Transverse colon (tissue), 4 donors: ENCODE data around the gene TBPL2. TPM values are rescaled to one million over a fixed set of nuclear protein-coding genes. Genes with fewer than 3 reads are reported as not detected.
A peak's percentile ranks its signal among the peaks of the same experiment; 100 is the strongest.
"Not testable (repeated sequence)": the region's sequence is repeated elsewhere in the genome, so short reads cannot be mapped to it uniquely, and the experiment has no call there.

ENCODE experiments used
- DNase-seq: peaks from one replicate; pipeline ENCODE4 v3.0.0-alpha.2; 2019
- H3K27ac ChIP-seq, 4 donors: fragments of 200-600 bp; sonication (generic); 2 replicates each; pipeline ENCODE4 v1.5.1; 2016 to 2018; ENCODE audit warnings: inconsistent platforms in 4 of 4
- H3K27me3 ChIP-seq: fragments of 200-600 bp; sonication (generic); 2 replicates; pipeline ENCODE4 v1.5.1; 2017; ENCODE audit warnings: inconsistent platforms
- H3K36me3 ChIP-seq, 4 donors: fragments of 200-600 bp; sonication (generic); 2 replicates each; pipeline ENCODE4 v1.5.1; 2017 to 2019; ENCODE audit warnings: inconsistent platforms in 4 of 4
- H3K4me1 ChIP-seq, 4 donors: fragments of 200-600 bp; sonication (generic); 2 replicates each; pipeline ENCODE4 v1.5.1; 2017 to 2020; ENCODE audit warnings: inconsistent platforms in 4 of 4
- H3K4me3 ChIP-seq, 4 donors: fragments of 200-600 bp; sonication (generic); 1 replicate in 1 of 4; 2 replicates in 3 of 4; pipeline versions ENCODE4 v1.5.1 to v1.6.1; 2017 to 2019; ENCODE audit warnings: inconsistent platforms in 4 of 4
- H3K9me3 ChIP-seq, 2 donors: fragments of 200-600 bp; sonication (generic); 2 replicates each; pipeline ENCODE4 v1.5.1; 2017 to 2019; ENCODE audit warnings: inconsistent platforms in 2 of 2
- CTCF ChIP-seq, 5 experiments: fragments of 200-600 bp in 3 of 5; fragments of 450-650 bp in 2 of 5; sonication (generic) in 3 of 5; IDR thresholded peaks; 1 replicate in 2 of 5; 2 replicates in 3 of 5; pipeline ENCODE4 v1.5.1; 2016 to 2017; ENCODE audit warnings: antibody characterized with exemption in 5 of 5, inconsistent platforms in 3 of 5, mild to moderate bottlenecking in 2 of 5, moderate library complexity in 1 of 5
- EP300 ChIP-seq: sonication (generic); formaldehyde crosslinking; IDR thresholded peaks from one replicate; pipeline ENCODE4 v1.6.1; 2017; ENCODE audit warnings: antibody characterized with exemption, low read depth
- POLR2A ChIP-seq: fragments of 450-650 bp; IDR thresholded peaks from one replicate; pipeline ENCODE4 v1.6.1; 2016; ENCODE audit warnings: antibody characterized with exemption, mild to moderate bottlenecking, moderate library complexity
- POLR2AphosphoS5 ChIP-seq, 3 donors: sonication (generic); formaldehyde crosslinking; IDR thresholded peaks; one replicate each; pipeline ENCODE4 v1.6.1; 2016; ENCODE audit warnings: antibody characterized with exemption in 3 of 3
- WGBS, 2 donors: methylation state at CpG; one replicate each; pipeline ENCODE4 v1.1.5; 2018; ENCODE audit warnings: low coverage in 1 of 2; 5-methylcytosine and 5-hydroxymethylcytosine counted together
- in situ Hi-C, 4 donors: fragments of 200-750 bp; cut with MboI; loops; one replicate each; pipeline versions ENCODE4 v1.15.0 to v1.15.1; 2017; ENCODE audit warnings: low sequenced_read_pairs in 3 of 4, low pct_ligation_motif_present in 1 of 4, low pct_unique_long_range_greater_than_20kb in 1 of 4
- intact Hi-C: fragments of 100-400 bp; cut with DNase I; formaldehyde crosslinking; loops from one replicate; pipeline ENCODE4 v1.15.1; 2023; ENCODE audit warnings: low total_unique reads
- total RNA-seq, 4 donors: library from RNA; depleted of rRNA; stranded (reverse); fragments of >200 nt; gene quantifications; one replicate each; pipeline ENCODE4 v1.1.0, GENCODE V29; 2016

The TBPL2 gene
- total RNA-seq, 4 donors from 2014 or later, result not detected

- WGBS, 2 donors, result 45 to 69% methylated on average over 5 to 6 of the region's 6 CpGs
- Histone ChIP-seq H3K27ac (peak overlapping the region; percentile 71 to 84 (median 79)), H3K4me3 (peak overlapping the region in 1 of 4 donors; percentile 14), H3K4me1 (peaks cover 0 to 25% (median 6%) of the 10 kb centered on the region in 4 donors), H3K27me3 (no peaks in the 10 kb centered on the region), H3K9me3 (no peaks in the 10 kb centered on the region), H3K36me3 (peaks cover 0 to 18% (median 3%) of the 10 kb centered on the region in 4 donors)
- TF ChIP-seq CTCF (IDR thresholded peaks at IDR 0.05) (no peak), POLR2A (no peak), POLR2AphosphoS5 (IDR thresholded peaks at IDR 0.05) (no peak), EP300 (no peak)
- intact Hi-C loops (no loop called here), in situ Hi-C loops (no loop called here)
- peak; percentile 16 for DNase-seq
Observed at GRCh38 chr14:55386037-55386808, 54.2 kb downstream of the TBPL2 start.

- intact Hi-C loops (no loop called here), in situ Hi-C loops (no loop called here)
- 84 to 87% methylated on average over 3 of the region's 3 CpGs for WGBS, 2 donors
- no peak overlapping the region for H3K4me3 ChIP-seq
- H3K27me3 ChIP-seq, result no peaks in the 10 kb centered on the region
- H3K36me3 ChIP-seq, result peaks cover 0 to 24% (median 8%) of the 10 kb centered on the region in 4 donors
- no peaks in the 10 kb centered on the region for H3K9me3 ChIP-seq
- TF ChIP-seq EP300 (no peak), POLR2A (no peak), POLR2AphosphoS5 (IDR thresholded peaks at IDR 0.05) (no peak), CTCF (IDR thresholded peaks at IDR 0.05) (no peak)
- DNase-seq, result no peak
- H3K4me1 ChIP-seq, result peaks cover 0 to 21% (median 6%) of the 10 kb centered on the region in 4 donors
- H3K27ac ChIP-seq, result peak overlapping the region in 3 of 4 donors; percentile 74 to 84 (median 84)
Observed at GRCh38 chr14:55384536-55384935, 55.9 kb downstream of the TBPL2 start.

GRCh38 chr14:55383541-55384140 is 56.8 kb downstream of the TBPL2 start:
- H3K27me3 ChIP-seq, result no peaks in the 10 kb centered on the region
- H3K4me3 ChIP-seq, result no peak overlapping the region
- H3K36me3 ChIP-seq, result peaks cover 0 to 24% (median 9%) of the 10 kb centered on the region in 4 donors
- peaks cover 0 to 21% (median 6%) of the 10 kb centered on the region in 4 donors for H3K4me1 ChIP-seq
- 73 to 87% methylated on average over 4 to 5 of the region's 5 CpGs for WGBS, 2 donors
- TF ChIP-seq POLR2AphosphoS5 (IDR thresholded peaks at IDR 0.05) (no peak), CTCF (IDR thresholded peaks at IDR 0.05) (no peak), POLR2A (no peak), EP300 (no peak)
- DNase-seq, result no peak
- H3K27ac ChIP-seq, result no peak overlapping the region
- no peaks in the 10 kb centered on the region for H3K9me3 ChIP-seq
- in situ Hi-C loops (no loop called here), intact Hi-C loops (no loop called here)

- H3K27me3 ChIP-seq, H3K9me3 ChIP-seq, in situ Hi-C loops, H3K27ac ChIP-seq, intact Hi-C loops, H3K4me3 ChIP-seq, DNase-seq: not testable (repeated sequence)
- peaks cover 0 to 21% (median 6%) of the 10 kb centered on the region in 4 donors for H3K4me1 ChIP-seq
- WGBS, 2 donors, result 78 to 91% methylated on average over 4 to 10 of the region's 10 CpGs
- H3K36me3 ChIP-seq, result peaks cover 0 to 24% (median 9%) of the 10 kb centered on the region in 4 donors
Observed at GRCh38 chr14:55383056-55383466, 57.4 kb downstream of the TBPL2 start.
